Neuron (in vitro differentiated cells): ENCODE measurements around the gene KIF5C.

Source experiments
- H2AFZ ChIP-seq: one replicate; pipeline ENCODE4 v1.6.1; 2013; ENCODE audit warnings: low read depth, mild to moderate bottlenecking, inconsistent platforms, low read length, moderate library complexity
- H3K27me3 ChIP-seq: one replicate; pipeline ENCODE4 v1.6.1; 2013; ENCODE audit warnings: low read length; ENCODE audit not compliant: insufficient read depth
- H3K36me3 ChIP-seq: one replicate; pipeline ENCODE4 v1.6.1; 2013; ENCODE audit warnings: low read length; ENCODE audit not compliant: insufficient read depth
- H3K4me1 ChIP-seq: one replicate; pipeline ENCODE4 v1.6.1; 2013; ENCODE audit warnings: low read length; ENCODE audit not compliant: insufficient read depth
- H3K4me3 ChIP-seq: 2 replicates; pipeline ENCODE4 v1.5.1; 2013; ENCODE audit warnings: mild to moderate bottlenecking, low read length, moderate library complexity
- H3K9me3 ChIP-seq: one replicate; pipeline ENCODE4 v1.6.1; 2013; ENCODE audit warnings: low read length

KIF5C gene

GRCh38 chr2:149041482-149041881, 166.5 kb downstream of the KIF5C start:
- Histone ChIP-seq H3K9me3 (no peaks in the 10 kb centered on the region), H3K36me3 (no peaks in the 10 kb centered on the region), H3K4me3 (no peak overlapping the region), H2AFZ (no peak overlapping the region), H3K27me3 (peaks cover 43% of the 10 kb centered on the region), H3K4me1 (peaks cover 3% of the 10 kb centered on the region)

- no peak overlapping the region for H3K4me3 ChIP-seq
- no peaks in the 10 kb centered on the region for H3K9me3 ChIP-seq
- no peaks in the 10 kb centered on the region for H3K36me3 ChIP-seq
- H3K4me1 ChIP-seq, result peaks cover 3% of the 10 kb centered on the region
- peaks cover 29% of the 10 kb centered on the region for H3K27me3 ChIP-seq
- no peak overlapping the region for H2AFZ ChIP-seq
Measured at GRCh38 chr2:149042881-149043280, 167.9 kb downstream of the KIF5C start.

GRCh38 chr2:149044500-149044899, 169.5 kb downstream of the KIF5C start:
- Histone ChIP-seq H2AFZ (no peak overlapping the region), H3K4me1 (no peaks in the 10 kb centered on the region), H3K9me3 (no peaks in the 10 kb centered on the region), H3K4me3 (no peak overlapping the region), H3K36me3 (no peaks in the 10 kb centered on the region), H3K27me3 (peaks cover 16% of the 10 kb centered on the region)

- Histone ChIP-seq H2AFZ (no peak overlapping the region), H3K36me3 (no peaks in the 10 kb centered on the region), H3K9me3 (no peaks in the 10 kb centered on the region), H3K27me3 (peaks cover 11% of the 10 kb centered on the region), H3K4me3 (no peak overlapping the region), H3K4me1 (no peaks in the 10 kb centered on the region)
Measured at GRCh38 chr2:149047118-149047517, 172.1 kb downstream of the KIF5C start.

- no peak overlapping the region for H2AFZ ChIP-seq
Measured at GRCh38 chr2:149049142-149049541, 174.1 kb downstream of the KIF5C start.

GRCh38 chr2:149050188-149050587, 175.2 kb downstream of the KIF5C start:
- no peaks in the 10 kb centered on the region for H3K27me3 ChIP-seq
- no peaks in the 10 kb centered on the region for H3K9me3 ChIP-seq
- H3K36me3 ChIP-seq, result no peaks in the 10 kb centered on the region
- no peak overlapping the region for H3K4me3 ChIP-seq
- no peaks in the 10 kb centered on the region for H3K4me1 ChIP-seq
- no peak overlapping the region for H2AFZ ChIP-seq

More at GRCh38 chr2:149049142-149049541, 174.1 kb downstream of the KIF5C start:
- no peaks in the 10 kb centered on the region for H3K9me3 ChIP-seq
- no peak overlapping the region for H3K4me3 ChIP-seq
- no peaks in the 10 kb centered on the region for H3K36me3 ChIP-seq
- no peaks in the 10 kb centered on the region for H3K4me1 ChIP-seq
- peaks cover 3% of the 10 kb centered on the region for H3K27me3 ChIP-seq

GRCh38 chr2:149055751-149056150, 180.7 kb downstream of the KIF5C start:
- no peaks in the 10 kb centered on the region for H3K36me3 ChIP-seq
- H3K9me3 ChIP-seq, result no peaks in the 10 kb centered on the region
- H3K27me3 ChIP-seq, result peaks cover 6% of the 10 kb centered on the region
- H2AFZ ChIP-seq, result no peak overlapping the region
- H3K4me3 ChIP-seq, result no peak overlapping the region
- no peaks in the 10 kb centered on the region for H3K4me1 ChIP-seq

- Histone ChIP-seq H3K9me3 (no peaks in the 10 kb centered on the region), H3K27me3 (peaks cover 6% of the 10 kb centered on the region), H2AFZ (no peak overlapping the region), H3K36me3 (no peaks in the 10 kb centered on the region), H3K4me3 (no peak overlapping the region), H3K4me1 (no peaks in the 10 kb centered on the region)
Measured at GRCh38 chr2:149056541-149057255, 181.7 kb downstream of the KIF5C start.

- no peak overlapping the region for H3K4me3 ChIP-seq
- no peaks in the 10 kb centered on the region for H3K4me1 ChIP-seq
- peaks cover 6% of the 10 kb centered on the region for H3K27me3 ChIP-seq
- H3K36me3 ChIP-seq, result no peaks in the 10 kb centered on the region
- no peaks in the 10 kb centered on the region for H3K9me3 ChIP-seq
- H2AFZ ChIP-seq, result no peak overlapping the region
Measured at GRCh38 chr2:149057401-149057800, 182.4 kb downstream of the KIF5C start.

GRCh38 chr2:149058936-149059335, 183.9 kb downstream of the KIF5C start:
- Histone ChIP-seq H3K27me3 (peaks cover 6% of the 10 kb centered on the region), H3K4me1 (no peaks in the 10 kb centered on the region), H3K4me3 (no peak overlapping the region), H3K9me3 (no peaks in the 10 kb centered on the region), H2AFZ (no peak overlapping the region), H3K36me3 (no peaks in the 10 kb centered on the region)

GRCh38 chr2:149059822-149060221, 184.8 kb downstream of the KIF5C start:
- Histone ChIP-seq H3K4me3 (no peak overlapping the region), H2AFZ (no peak overlapping the region), H3K36me3 (no peaks in the 10 kb centered on the region), H3K9me3 (no peaks in the 10 kb centered on the region), H3K27me3 (peaks cover 6% of the 10 kb centered on the region), H3K4me1 (no peaks in the 10 kb centered on the region)

- Histone ChIP-seq H3K27me3 (peaks cover 6% of the 10 kb centered on the region), H3K4me1 (no peaks in the 10 kb centered on the region), H3K9me3 (no peaks in the 10 kb centered on the region), H3K36me3 (no peaks in the 10 kb centered on the region), H2AFZ (no peak overlapping the region), H3K4me3 (no peak overlapping the region)
Measured at GRCh38 chr2:149061133-149061745, 186.2 kb downstream of the KIF5C start.

- Histone ChIP-seq H3K27me3 (peaks cover 5% of the 10 kb centered on the region), H3K4me3 (no peak overlapping the region), H3K9me3 (no peaks in the 10 kb centered on the region), H3K36me3 (no peaks in the 10 kb centered on the region), H2AFZ (no peak overlapping the region), H3K4me1 (no peaks in the 10 kb centered on the region)
Measured at GRCh38 chr2:149062531-149062930, 187.5 kb downstream of the KIF5C start.
